D721Med (cell line): ENCODE measurements around the gene SLC25A6.
"Not testable (repeated sequence)": the region's sequence is repeated elsewhere in the genome, so short reads cannot be mapped to it uniquely, and the experiment has no call there.

Experiments
- DNase-seq: peaks from one replicate; pipeline ENCODE4 v3.0.0; 2011; ENCODE audit warnings: low spot score; ENCODE audit not compliant: insufficient read length
- FAIRE-seq: peaks from 2 replicates; lab custom pipeline; 2011; peaks lifted over from hg19 to GRCh38; lab: Jason Lieb, UNC
- CTCF ChIP-seq: IDR thresholded peaks from 2 replicates; pipeline ENCODE4 v1.5.1; 2012; ENCODE audit warnings: mild to moderate bottlenecking, control low read depth; ENCODE audit not compliant: insufficient read depth; ENCODE audit errors: missing control alignments

SLC25A6 gene

GRCh38 chrX:1427756-1428155 lies 35.8 kb upstream of the SLC25A6 start:
- DNase-seq, result no peak
- no peak for TF ChIP-seq CTCF
- no peak for FAIRE-seq

- DNase-seq, FAIRE-seq: not testable (repeated sequence)
Measured at GRCh38 chrX:1426321-1426720, 34.4 kb upstream of the SLC25A6 start.

GRCh38 chrX:1425381-1425780 lies 33.5 kb upstream of the SLC25A6 start:
- no peak for DNase-seq
- no peak for FAIRE-seq
- no peak for TF ChIP-seq CTCF

GRCh38 chrX:1424147-1424851 lies 32.4 kb upstream of the SLC25A6 start:
- no peak for TF ChIP-seq CTCF
- FAIRE-seq (no peak), DNase-seq (no peak)

GRCh38 chrX:1423215-1423614 lies 31.3 kb upstream of the SLC25A6 start:
- TF ChIP-seq CTCF, result no peak
- FAIRE-seq (no peak), DNase-seq (no peak)

GRCh38 chrX:1422135-1422465 lies 30.2 kb upstream of the SLC25A6 start:
- no peak for FAIRE-seq
- TF ChIP-seq CTCF, result no peak

GRCh38 chrX:1421433-1422134 lies 29.7 kb upstream of the SLC25A6 start:
- TF ChIP-seq CTCF, result no peak
- DNase-seq (no peak), FAIRE-seq (no peak)

More at GRCh38 chrX:1422135-1422465, 30.2 kb upstream of the SLC25A6 start:
- DNase-seq, result no peak
